KBM-7 (cell line): ENCODE data around the gene CASK.

Experiments used
- DNase-seq: peaks from one replicate; pipeline ENCODE4 v3.0.0-alpha.2; 2015
- in situ Hi-C: fragments of 300-500 bp; cut with MboI; formaldehyde crosslinking; loops from 2 replicates; pipeline ENCODE4 v1.14.3; 2020; ENCODE audit warnings: low sequenced_read_pairs, low pct_unique_long_range_greater_than_20kb, mixed read lengths

Gene CASK

DNA sequence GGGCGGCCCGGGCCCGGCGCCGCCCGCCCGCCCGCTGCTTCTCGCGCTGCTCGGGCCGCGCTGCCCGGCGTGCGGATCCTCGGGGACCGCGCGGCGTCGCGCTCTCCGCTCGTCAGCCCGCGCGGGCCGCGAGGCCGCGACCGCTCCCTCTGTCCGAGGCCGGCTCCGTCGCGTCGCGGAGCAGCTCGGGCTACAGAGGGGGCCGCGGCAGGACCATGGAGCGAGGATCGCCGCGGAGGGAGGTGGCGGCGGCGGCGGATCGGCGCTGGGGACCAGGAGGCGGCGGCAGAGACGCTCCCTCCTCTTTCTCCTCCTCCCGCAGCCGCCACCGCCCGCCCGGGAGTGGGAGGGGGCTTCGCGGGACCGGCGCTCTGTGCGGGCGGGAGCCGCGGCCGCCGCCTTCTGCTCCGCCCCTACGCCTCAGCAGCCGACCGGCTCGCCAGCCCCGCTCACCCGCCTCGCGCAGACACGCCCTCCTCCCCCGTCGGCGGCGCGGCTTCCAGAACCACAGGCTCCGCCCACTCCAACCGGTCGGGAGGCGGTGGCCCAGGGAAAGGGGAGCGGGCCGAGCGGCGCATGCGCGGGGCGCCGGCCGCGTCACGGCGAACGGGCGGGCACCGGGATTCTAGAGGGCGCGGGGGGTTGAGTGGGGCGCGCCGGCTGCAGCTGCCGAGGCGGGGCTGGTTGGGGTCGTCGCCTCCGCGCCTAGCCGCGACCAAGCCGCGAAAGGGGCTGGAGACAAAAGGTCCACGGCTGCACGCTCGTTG is at the start of gene CASK:
Gene CASK, minus strand, starts transcription at position 344 of the 767 bp plus-strand sequence. CDS start 566 bp downstream, outside the sequence.
- DNase-seq, result peak; percentile 96
- in situ Hi-C loops, result no loop called here

- in situ Hi-C loops, result no loop called here
- DNase-seq, result no peak
Measured at GRCh38 chrX:41971346-41971745, 48.0 kb upstream of the CASK start.

DNA sequence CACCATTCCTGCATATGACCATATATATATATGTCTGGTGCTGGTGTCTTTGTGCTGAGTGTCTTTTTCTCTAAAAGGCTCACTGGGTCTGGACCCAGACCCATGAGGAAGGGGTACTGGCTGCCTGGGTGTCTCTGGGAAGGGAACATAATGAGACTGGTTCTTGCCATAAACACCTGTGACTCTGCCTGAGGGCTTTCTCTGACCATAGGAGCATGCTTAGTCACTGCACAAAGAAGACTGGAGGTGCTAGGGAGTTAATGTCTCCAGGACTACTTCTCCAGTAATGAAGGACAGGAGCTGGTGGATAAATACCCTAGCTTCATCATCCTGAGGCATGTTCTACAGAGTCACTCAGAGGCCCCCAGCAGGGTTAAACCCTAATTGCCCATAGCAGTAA is 47.1 kb upstream of the CASK start:
- in situ Hi-C loops, result no loop called here
- DNase-seq, result no peak

DNA sequence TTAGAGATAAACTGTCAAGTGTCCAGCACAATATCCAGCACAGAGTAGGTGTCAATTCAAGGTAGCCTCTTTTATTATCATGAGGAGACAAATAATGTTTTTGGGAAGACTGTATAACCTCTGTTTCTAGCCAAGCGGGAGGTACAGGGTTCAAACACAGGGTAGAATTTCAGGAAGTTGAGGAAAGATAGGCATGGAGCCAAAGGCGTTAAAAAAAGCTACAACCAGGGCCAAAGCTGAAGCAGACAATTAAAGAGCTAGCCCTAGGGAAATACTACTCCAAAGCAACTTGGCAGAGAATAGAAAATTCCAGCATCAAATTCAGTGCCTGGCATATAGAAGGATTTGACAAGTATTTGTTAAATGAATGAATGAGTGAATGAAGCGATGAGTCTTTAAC is 40.0 kb upstream of the CASK start:
- peak; percentile 13 for DNase-seq
- in situ Hi-C loops, result no loop called here

DNA sequence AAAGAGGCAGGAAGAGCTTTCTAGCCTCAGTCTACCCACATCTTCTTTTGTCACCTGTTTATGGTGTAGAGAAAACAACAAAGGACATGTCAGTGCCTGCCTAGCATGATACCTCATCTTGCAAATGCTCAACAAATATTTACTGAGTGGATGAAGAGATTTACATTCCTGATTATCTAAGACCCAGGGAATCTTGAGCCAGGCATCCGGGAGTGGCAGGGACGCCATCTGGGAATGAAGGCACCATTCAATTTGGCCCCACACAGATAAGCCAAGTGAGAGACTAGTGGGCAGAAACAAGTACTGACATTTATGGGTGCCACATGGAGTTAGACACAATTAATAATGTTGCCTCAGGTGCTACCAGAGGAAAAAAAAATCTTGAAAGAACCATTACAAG is 36.8 kb upstream of the CASK start:
- DNase-seq, result no peak
- in situ Hi-C loops, result no loop called here

DNA sequence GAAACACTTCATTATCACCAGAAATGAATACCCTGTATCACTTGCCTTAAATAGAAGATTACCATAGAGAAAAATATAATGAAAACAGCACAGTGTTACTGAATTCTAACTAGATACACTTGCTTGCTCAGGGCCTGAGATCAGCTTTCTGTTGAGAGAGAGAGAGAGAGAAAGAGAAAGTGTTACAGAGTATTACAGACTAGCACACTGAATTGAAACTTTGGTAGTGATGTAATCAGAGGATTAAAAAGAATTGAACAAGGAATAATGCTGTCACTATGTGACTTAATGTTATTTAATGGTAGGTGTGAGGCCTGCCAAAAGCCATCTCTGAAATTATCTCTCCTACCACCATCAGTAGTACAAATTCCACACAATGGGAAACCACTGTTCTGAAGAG is 35.5 kb upstream of the CASK start:
- in situ Hi-C loops, result no loop called here
- DNase-seq, result no peak

DNA sequence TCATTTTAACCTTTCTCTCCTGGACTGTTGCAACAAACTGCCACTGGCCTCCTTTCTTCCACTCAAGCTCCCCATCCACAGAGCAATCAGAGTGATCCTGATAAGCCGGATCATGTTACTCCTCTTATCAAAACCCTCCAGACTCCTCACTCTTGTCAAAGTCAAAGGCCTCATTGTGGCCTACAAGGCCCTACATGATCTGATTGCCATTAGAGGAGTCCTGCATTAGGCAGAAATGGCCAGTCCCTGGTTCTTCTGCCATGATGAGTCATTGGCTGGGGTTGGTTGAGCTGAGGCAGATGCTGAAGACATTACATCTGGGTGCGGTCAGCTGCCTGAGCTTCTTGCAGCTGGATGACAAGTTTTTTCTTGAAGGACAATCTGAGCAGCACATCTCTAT is 32.7 kb upstream of the CASK start:
- in situ Hi-C loops, result no loop called here
- no peak for DNase-seq

GRCh38 chrX:41952102-41952501 is 28.7 kb upstream of the CASK start:
- in situ Hi-C loops, result no loop called here
- DNase-seq, result no peak

DNA sequence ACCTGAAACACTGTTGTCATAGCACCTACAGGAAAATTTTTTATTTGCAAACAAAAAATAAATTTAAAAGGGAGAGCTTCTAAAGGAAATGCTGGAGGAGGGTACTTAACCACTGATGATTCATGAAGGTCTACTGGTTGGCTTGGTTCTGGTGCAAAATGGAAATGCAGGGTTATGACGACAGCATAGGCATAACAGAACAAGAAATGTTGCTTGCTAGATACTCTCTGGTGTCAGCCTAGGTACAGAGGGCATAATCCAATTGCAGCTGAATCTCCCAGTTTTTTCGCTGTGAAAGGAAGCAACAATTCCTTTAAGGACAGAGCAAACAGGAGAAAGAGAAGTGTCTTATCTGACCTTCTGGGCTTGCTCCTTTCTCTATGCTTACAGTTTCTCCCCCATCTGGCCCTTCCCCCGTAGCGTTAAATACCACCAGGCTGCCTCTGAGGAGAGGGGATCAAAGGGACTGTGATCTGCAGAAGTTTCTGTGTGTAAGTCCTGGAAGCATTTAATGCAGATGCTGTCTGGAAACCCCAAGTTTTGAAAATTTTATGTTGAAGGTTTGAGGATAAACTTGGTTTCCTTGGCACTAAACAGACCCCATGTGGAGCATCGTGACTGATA is 23.7 kb upstream of the CASK start:
- in situ Hi-C loops, result no loop called here
- DNase-seq, result no peak

GRCh38 chrX:41946235-41946634 is 22.9 kb upstream of the CASK start:
- no peak for DNase-seq
- in situ Hi-C loops, result no loop called here

- DNase-seq, result no peak
- in situ Hi-C loops, result no loop called here
Measured at GRCh38 chrX:41935832-41936231, 12.5 kb upstream of the CASK start.

- DNase-seq, result no peak
- in situ Hi-C loops, result no loop called here
Measured at GRCh38 chrX:41933546-41933945, 10.2 kb upstream of the CASK start.

DNA sequence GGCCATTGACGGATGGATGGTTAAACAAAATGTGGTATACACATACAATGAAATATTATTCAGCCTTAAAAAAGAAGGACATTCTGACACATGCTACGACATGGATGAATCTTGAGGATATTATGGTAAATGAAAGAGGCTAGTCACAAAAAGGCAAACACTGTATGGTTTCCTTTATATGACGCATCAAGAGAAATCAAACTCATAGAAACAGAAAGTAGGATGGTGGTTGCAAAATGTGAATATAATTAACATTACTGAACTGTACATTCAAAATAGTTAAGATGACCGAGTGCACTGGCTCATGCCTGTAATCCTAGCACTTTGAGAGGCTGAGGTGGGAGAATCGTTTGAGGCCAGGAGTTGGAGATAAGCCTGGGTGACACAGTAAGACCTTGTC is 9.5 kb upstream of the CASK start:
- in situ Hi-C loops, result no loop called here
- no peak for DNase-seq

- in situ Hi-C loops, result no loop called here
- no peak for DNase-seq
Measured at GRCh38 chrX:41931591-41931990, 8.2 kb upstream of the CASK start.

DNA sequence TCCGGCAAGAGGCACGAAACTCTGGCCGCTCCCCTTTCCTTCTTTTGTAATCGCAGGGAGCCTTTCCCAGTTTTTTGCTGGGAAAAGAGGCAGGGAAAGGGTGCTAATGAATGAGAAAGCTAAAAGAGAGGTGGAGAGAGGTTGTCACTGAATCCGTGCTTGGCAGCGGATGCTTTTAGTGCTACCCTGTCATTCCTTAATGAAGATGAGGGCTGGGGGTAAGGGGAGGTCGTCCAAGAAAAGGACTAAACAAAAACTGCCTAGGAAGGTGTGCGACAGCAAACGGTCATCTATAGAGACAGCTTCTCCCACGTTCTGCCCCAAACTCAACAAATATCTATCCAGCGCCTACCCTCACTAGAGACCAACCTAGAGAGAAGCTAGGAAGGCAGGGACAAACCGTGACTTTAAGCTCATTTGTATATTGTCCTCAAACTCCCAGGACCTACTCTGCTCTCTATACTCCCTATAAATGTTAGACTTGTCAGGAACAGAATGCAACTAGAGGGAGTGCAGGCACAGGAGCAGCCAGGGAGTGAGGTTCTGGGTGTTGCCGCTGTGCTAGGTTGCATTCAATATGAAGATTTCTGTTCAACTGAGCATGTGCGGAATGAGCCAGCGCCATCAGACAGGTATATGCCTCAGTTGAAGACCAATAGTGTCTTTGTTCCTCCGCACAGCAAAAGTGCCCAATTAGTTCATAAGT is 777 bp upstream of the CASK start:
- peak; percentile 44 for DNase-seq
- in situ Hi-C loops, result no loop called here

DNA sequence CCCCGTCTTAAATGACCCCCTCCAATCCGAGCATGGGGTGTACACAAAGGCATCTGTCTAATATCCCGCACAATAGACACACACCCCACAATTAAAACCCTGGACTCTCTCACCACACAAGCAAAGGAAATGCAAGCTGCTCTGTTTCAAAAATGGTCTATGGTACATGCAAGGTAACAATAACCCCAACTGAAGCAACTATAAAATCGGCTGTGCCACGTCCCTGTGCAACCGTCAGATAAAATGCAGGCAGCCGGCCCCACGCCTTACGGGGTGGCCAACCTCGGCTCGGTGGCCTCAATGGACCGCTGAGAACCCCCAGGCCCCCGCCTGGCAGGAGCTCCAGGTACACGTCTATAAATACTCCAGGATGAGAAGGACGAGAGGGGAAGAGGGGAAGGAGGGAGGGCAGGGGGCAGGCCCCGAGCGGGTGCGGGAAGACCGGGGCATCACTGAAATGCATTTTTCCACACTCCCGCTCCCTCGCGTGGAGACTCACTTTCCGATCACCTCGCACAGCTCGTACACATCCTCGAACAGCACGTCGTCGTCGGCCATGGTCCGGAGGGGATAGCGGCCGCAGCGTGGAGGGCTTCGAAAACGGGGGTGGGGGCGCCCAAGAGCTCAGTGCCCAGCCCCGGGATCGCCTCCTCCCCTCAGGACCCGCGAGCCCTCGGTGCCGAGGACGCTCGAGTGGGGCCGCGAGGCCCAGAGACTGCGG is 763 bp downstream of the CASK start:
- in situ Hi-C loops, result no loop called here
- peak; percentile 45 for DNase-seq

GRCh38 chrX:41921492-41922430 is 1.6 kb downstream of the CASK start:
- in situ Hi-C loops, result no loop called here
- peak; percentile 58 for DNase-seq

GRCh38 chrX:41919870-41920269 is 3.5 kb downstream of the CASK start:
- in situ Hi-C loops, result no loop called here
- DNase-seq, result no peak

DNA sequence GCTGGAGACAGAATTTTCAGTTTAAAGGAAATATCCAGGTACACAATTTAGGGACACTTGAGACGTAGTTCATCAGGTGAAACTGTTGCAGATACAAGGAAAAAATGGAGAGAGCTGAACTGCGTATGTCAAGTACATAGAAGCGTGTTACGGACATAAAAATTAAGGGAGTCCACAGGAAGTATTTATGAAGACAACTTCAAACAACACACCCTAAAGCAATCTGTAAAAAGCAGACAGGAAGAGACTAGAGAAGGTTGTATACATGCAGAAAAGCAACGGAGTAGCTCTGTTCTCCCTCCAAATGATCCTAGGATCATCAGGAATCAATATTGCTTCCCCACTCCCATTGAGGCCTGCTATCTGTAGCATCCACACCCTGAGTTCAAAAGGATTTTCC is 5.8 kb downstream of the CASK start:
- in situ Hi-C loops, result no loop called here
- no peak for DNase-seq
